HepG2 (cell line): ENCODE results near the gene SRRM3. TPM values are rescaled to one million over a fixed set of nuclear protein-coding genes. Genes with fewer than 3 reads are reported as not detected.

ENCODE experiments used
- ATAC-seq: fragments of 200-7000 bp; cut with Tn5 transposase; 3 replicates; pipeline ENCODE4 v1.9.1; 2020; ENCODE audit warnings: mild to moderate bottlenecking, moderate library complexity
- BruUV-seq: library from RNA; stranded (reverse); fragments of 400-500 nt; replicated peaks from 2 replicates; lab custom pipeline; 2021; lab: Mats Ljungman, UMichigan
- CTCF ChIA-PET: fragments of 300-600 bp; formaldehyde crosslinking; extraction: SDS; loops from one replicate; lab custom pipeline; 2021; ENCODE audit warnings: low total read pairs, inconsistent platforms, low intra/inter-chr PET ratio; lab: Yijun Ruan, JAX
- POLR2A ChIA-PET: fragments of 350-600 bp; sonication (Branson Sonifier 250); formaldehyde crosslinking; loops from one replicate; lab custom pipeline; 2020; ENCODE audit warnings: antibody characterized with exemption, inconsistent platforms; lab: Yijun Ruan, JAX
- DNase-seq: peaks from one replicate; pipeline ENCODE4 v3.0.0-alpha.2; 2015; ENCODE audit warnings: low spot score
- FAIRE-seq: peaks from 3 replicates; lab custom pipeline; 2011; peaks lifted over from hg19 to GRCh38; lab: Jason Lieb, UNC
- H2AFZ ChIP-seq: one replicate; pipeline ENCODE4 v1.6.1; 2011; ENCODE audit warnings: low read length, inconsistent platforms
- H3K27ac ChIP-seq: fragments of 300-600 bp; 3 replicates; pipeline ENCODE4 v1.8.0; 2011; ENCODE audit warnings: mixed run types, mild to moderate bottlenecking, mixed read lengths, low read length, inconsistent platforms; ENCODE audit not compliant: insufficient read depth; ENCODE audit errors: extremely low read length
- H3K27me3 ChIP-seq, 2 experiments: fragments of 200-600 bp in 1 of 2; 2 replicates in 1 of 2; 3 replicates in 1 of 2; pipeline versions ENCODE4 v1.6.0 to v1.8.0; 2011; ENCODE audit warnings: low read length in 2 of 2, mild to moderate bottlenecking in 2 of 2, moderate library complexity in 2 of 2, inconsistent platforms in 1 of 2; ENCODE audit not compliant: insufficient read depth in 2 of 2, control insufficient read depth in 1 of 2
- H3K36me3 ChIP-seq, 2 experiments: fragments of 200-600 bp in 1 of 2; replicated peaks in 1 of 2; 2 replicates in 1 of 2; 3 replicates in 1 of 2; pipeline versions ENCODE4 v1.5.1 to v1.8.0; 2011; ENCODE audit warnings: low read length in 2 of 2, inconsistent platforms in 1 of 2; ENCODE audit not compliant: insufficient read depth in 2 of 2, control insufficient read depth in 1 of 2
- H3K4me1 ChIP-seq: 2 replicates; pipeline ENCODE4 v1.5.1; 2012; ENCODE audit warnings: low read length, inconsistent platforms; ENCODE audit not compliant: insufficient read depth
- H3K4me2 ChIP-seq: 2 replicates; pipeline ENCODE4 v1.6.0; 2011; ENCODE audit warnings: low read depth, low read length, inconsistent platforms
- H3K4me3 ChIP-seq, 3 experiments: fragments of 200-600 bp in 1 of 3; sonication (generic), shearing (Covaris generic) in 1 of 3; replicated peaks in 1 of 3; 2 replicates each; pipeline ENCODE4 v1.5.1; 2011 to 2016; ENCODE audit warnings: low read length in 3 of 3, inconsistent platforms in 2 of 3, low read depth in 2 of 3, mild to moderate bottlenecking in 2 of 3, control low read depth in 1 of 3, mixed read lengths in 1 of 3; ENCODE audit not compliant: insufficient read depth in 1 of 3
- H3K79me2 ChIP-seq: one replicate; pipeline ENCODE4 v1.6.1; 2011; ENCODE audit warnings: low read length, inconsistent platforms; ENCODE audit not compliant: insufficient read depth
- H3K9ac ChIP-seq: 2 replicates; pipeline ENCODE4 v1.6.0; 2011; ENCODE audit warnings: mild to moderate bottlenecking, low read depth, low read length, inconsistent platforms; ENCODE audit not compliant: insufficient read depth
- H3K9me3 ChIP-seq: 2 replicates; pipeline ENCODE4 v1.5.1; 2012; ENCODE audit warnings: mild to moderate bottlenecking, low read length
- H4K20me1 ChIP-seq: 2 replicates; pipeline ENCODE4 v1.6.0; 2011; ENCODE audit warnings: inconsistent platforms, mild to moderate bottlenecking, low read length, moderate library complexity; ENCODE audit not compliant: insufficient read depth
- CERS6 ChIP-seq: sonication (generic); formaldehyde crosslinking; IDR thresholded peaks from 2 replicates; pipeline ENCODE4 v1.5.0; 2020; ENCODE audit warnings: missing genetic modification reagents
- GFI1 ChIP-seq: sonication (generic); formaldehyde crosslinking; IDR thresholded peaks from 2 replicates; pipeline ENCODE4 v1.5.0; 2020; ENCODE audit warnings: missing genetic modification reagents, mild to moderate bottlenecking, borderline replicate concordance
- MEIS2 ChIP-seq: sonication (generic); formaldehyde crosslinking; IDR thresholded peaks from 2 replicates; pipeline ENCODE4 v1.9.0; 2021; ENCODE audit warnings: mild to moderate bottlenecking, missing genetic modification reagents
- POLR2A ChIP-seq, 2 experiments: IDR thresholded peaks; 2 replicates each; pipeline ENCODE4 v1.6.1; 2011; ENCODE audit warnings: low read depth in 2 of 2, low read length in 2 of 2, mild to moderate bottlenecking in 1 of 2, moderate library complexity in 1 of 2; ENCODE audit not compliant: insufficient read depth in 1 of 2
- POLR2AphosphoS5 ChIP-seq: IDR thresholded peaks from 2 replicates; pipeline ENCODE4 v1.6.1; 2012; ENCODE audit warnings: low read depth, low read length
- POLR2G ChIP-seq: fragments of 200-400 bp; formaldehyde crosslinking; IDR thresholded peaks from 2 replicates; pipeline ENCODE4 v1.6.1; 2018; ENCODE audit warnings: mild to moderate bottlenecking, low read depth, low read length, moderate library complexity
- SP1 ChIP-seq, 2 experiments: fragments of 450-650 bp in 1 of 2; sonication (generic) in 1 of 2; formaldehyde crosslinking in 1 of 2; IDR thresholded peaks; 2 replicates each; pipeline versions ENCODE4 v1.4.0 to v1.6.1; 2016 to 2020; ENCODE audit warnings: missing genetic modification reagents in 1 of 2
- SP5 ChIP-seq: IDR thresholded peaks from 2 replicates; pipeline ENCODE4 v1.6.1; 2016; ENCODE audit warnings: low read depth, borderline replicate concordance
- STAT5B ChIP-seq: sonication (generic); formaldehyde crosslinking; IDR thresholded peaks from 2 replicates; pipeline ENCODE4 v1.4.0; 2020; ENCODE audit warnings: missing genetic modification reagents
- ZNF3 ChIP-seq: IDR thresholded peaks from 2 replicates; pipeline ENCODE4 v1.7.0; 2017; ENCODE audit warnings: inconsistent platforms
- ZNF687 ChIP-seq: sonication (generic); formaldehyde crosslinking; IDR thresholded peaks from 2 replicates; pipeline ENCODE4 v1.5.1; 2020; ENCODE audit warnings: mild to moderate bottlenecking, missing genetic modification reagents, moderate library complexity
- ZSCAN29 ChIP-seq: sonication (generic); formaldehyde crosslinking; conservative IDR thresholded peaks from 2 replicates; pipeline ENCODE4 v1.4.0; 2020; ENCODE audit warnings: mild to moderate bottlenecking, missing genetic modification reagents
- WGBS: methylation state at CpG from one replicate; pipeline ENCODE4 v1.1.6; 2017; ENCODE audit warnings: low lambda C conversion rate; 5-methylcytosine and 5-hydroxymethylcytosine counted together
- in situ Hi-C: cut with HindIII; loops from 2 replicates; pipeline ENCODE4 v1.10.0; 2017; ENCODE audit warnings: low pct_unique_long_range_greater_than_20kb; ENCODE audit not compliant: extremely low pct_ligation_motif_present
- intact Hi-C: fragments of 100-400 bp; cut with micrococcal nuclease; formaldehyde crosslinking; loops from one replicate; pipeline ENCODE4 v1.10.0; 2022; ENCODE audit not compliant: unreplicated experiment
- polyA plus RNA-seq, 8 experiments: library from polyadenylated mRNA; depleted of rRNA in 3 of 8; stranded (reverse) in 7 of 8; unstranded in 1 of 8; fragments of >200 nt; fragmentation: Illumina TruSeq in 4 of 8; extraction: Trizol in 4 of 8; gene quantifications; 2 replicates each; pipeline versions ENCODE4 v1.2.1 to v1.2.3, GENCODE V29; 2011 to 2016; ENCODE audit warnings: low read depth in 4 of 8, missing spikeins in 1 of 8, mixed read lengths in 1 of 8; ENCODE audit not compliant: insufficient read depth in 1 of 8
- total RNA-seq, 5 experiments: library from RNA; depleted of rRNA; stranded (reverse); fragments of >200 nt; fragmentation: Illumina TruSeq; extraction: Trizol; gene quantifications; 2 replicates each; pipeline ENCODE4 v1.2.3, GENCODE V29; 2016; ENCODE audit warnings: low read depth in 1 of 5
- TF ChIP-seq, protein P1 (sequence below): sonication (generic); formaldehyde crosslinking; IDR thresholded peaks from 2 replicates; pipeline ENCODE4 v1.4.0; 2020; ENCODE audit warnings: missing genetic modification reagents
- TF ChIP-seq, protein P2 (sequence below): sonication (generic); formaldehyde crosslinking; IDR thresholded peaks from 2 replicates; pipeline ENCODE4 v1.5.0; 2020; ENCODE audit warnings: mild to moderate bottlenecking, missing genetic modification reagents

The SRRM3 gene
- total and polyA plus RNA-seq, 2 of the 13 experiments (the other 11 are each of a cell fraction or from before 2014, with no cell fraction given) = 0.13 to 0.54 TPM

GRCh38 chr7:76260171-76260703 is 58.5 kb downstream of the SRRM3 start:
- ChIA-PET CTCF (interaction anchor here (1.4 to 5.3 kb wide), 2 partner anchors 54 to 82 kb away, joined by 3 to 63 read pairs; no protein-coding TSS in a partner anchor), POLR2A (interaction anchor here (0.6 to 1.4 kb wide), 15 partner anchors 9 to 1732 kb away, joined by 3 to 11 read pairs (median 4); no protein-coding TSS in a partner anchor)
- in situ Hi-C loops (loop anchor here (5.0 kb wide), 2 partner anchors 33 to 83 kb away; no protein-coding TSS in a partner anchor), intact Hi-C loops (no loop called here)
- DNase-seq (peak; percentile 74), ATAC-seq (peak; percentile 73), FAIRE-seq (no peak)
- Histone ChIP-seq H3K27me3 (no peaks in the 10 kb centered on the region; a peak in 1 of 5 replicates), H3K79me2 (no peaks in the 10 kb centered on the region), H3K4me1 (peaks cover 44% of the 10 kb centered on the region), H2AFZ (no peak overlapping the region), H4K20me1 (no peaks in the 10 kb centered on the region), H3K4me2 (peak overlapping the region; percentile 94), H3K27ac (no peak overlapping the region), H3K9ac (no peak overlapping the region), H3K4me3 (peak overlapping the region; percentile 26 to 78 (median 66); a peak in 4 of 6 replicates), H3K36me3 (no peaks in the 10 kb centered on the region), H3K9me3 (no peaks in the 10 kb centered on the region)
- 1% methylated on average over 21 of the region's 28 CpGs for WGBS
- BruUV-seq = no TSS peak
- TF ChIP-seq, protein P1, sequence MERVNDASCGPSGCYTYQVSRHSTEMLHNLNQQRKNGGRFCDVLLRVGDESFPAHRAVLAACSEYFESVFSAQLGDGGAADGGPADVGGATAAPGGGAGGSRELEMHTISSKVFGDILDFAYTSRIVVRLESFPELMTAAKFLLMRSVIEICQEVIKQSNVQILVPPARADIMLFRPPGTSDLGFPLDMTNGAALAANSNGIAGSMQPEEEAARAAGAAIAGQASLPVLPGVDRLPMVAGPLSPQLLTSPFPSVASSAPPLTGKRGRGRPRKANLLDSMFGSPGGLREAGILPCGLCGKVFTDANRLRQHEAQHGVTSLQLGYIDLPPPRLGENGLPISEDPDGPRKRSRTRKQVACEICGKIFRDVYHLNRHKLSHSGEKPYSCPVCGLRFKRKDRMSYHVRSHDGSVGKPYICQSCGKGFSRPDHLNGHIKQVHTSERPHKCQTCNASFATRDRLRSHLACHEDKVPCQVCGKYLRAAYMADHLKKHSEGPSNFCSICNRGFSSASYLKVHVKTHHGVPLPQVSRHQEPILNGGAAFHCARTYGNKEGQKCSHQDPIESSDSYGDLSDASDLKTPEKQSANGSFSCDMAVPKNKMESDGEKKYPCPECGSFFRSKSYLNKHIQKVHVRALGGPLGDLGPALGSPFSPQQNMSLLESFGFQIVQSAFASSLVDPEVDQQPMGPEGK = peak; percentile 83
- peak in 1 of 2 experiments; percentile 61; a peak in 1 of 4 replicates for TF ChIP-seq POLR2A (IDR thresholded peaks at IDR 0.05; ENCODE audit: insufficient read depth in 1 of 2, low read depth in 2 of 2, low read length in 2 of 2)
- 0 out of 2 replicates have a peak, but pooled peaks have one; percentile 14 for TF ChIP-seq SP5 (CRISPR knock-in tag)
- TF ChIP-seq, protein P2, sequence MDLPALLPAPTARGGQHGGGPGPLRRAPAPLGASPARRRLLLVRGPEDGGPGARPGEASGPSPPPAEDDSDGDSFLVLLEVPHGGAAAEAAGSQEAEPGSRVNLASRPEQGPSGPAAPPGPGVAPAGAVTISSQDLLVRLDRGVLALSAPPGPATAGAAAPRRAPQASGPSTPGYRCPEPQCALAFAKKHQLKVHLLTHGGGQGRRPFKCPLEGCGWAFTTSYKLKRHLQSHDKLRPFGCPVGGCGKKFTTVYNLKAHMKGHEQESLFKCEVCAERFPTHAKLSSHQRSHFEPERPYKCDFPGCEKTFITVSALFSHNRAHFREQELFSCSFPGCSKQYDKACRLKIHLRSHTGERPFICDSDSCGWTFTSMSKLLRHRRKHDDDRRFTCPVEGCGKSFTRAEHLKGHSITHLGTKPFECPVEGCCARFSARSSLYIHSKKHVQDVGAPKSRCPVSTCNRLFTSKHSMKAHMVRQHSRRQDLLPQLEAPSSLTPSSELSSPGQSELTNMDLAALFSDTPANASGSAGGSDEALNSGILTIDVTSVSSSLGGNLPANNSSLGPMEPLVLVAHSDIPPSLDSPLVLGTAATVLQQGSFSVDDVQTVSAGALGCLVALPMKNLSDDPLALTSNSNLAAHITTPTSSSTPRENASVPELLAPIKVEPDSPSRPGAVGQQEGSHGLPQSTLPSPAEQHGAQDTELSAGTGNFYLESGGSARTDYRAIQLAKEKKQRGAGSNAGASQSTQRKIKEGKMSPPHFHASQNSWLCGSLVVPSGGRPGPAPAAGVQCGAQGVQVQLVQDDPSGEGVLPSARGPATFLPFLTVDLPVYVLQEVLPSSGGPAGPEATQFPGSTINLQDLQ (CRISPR knock-in tag) = no peak
- 0 out of 2 replicates have a peak, but pooled peaks have one; percentile 20 for TF ChIP-seq GFI1 (CRISPR knock-in tag)
- peak; percentile 32; the same call in 1 of the 2 replicates for TF ChIP-seq POLR2G
- peak; percentile 36; the same call in 1 of the 2 replicates for TF ChIP-seq ZNF687
- 0 out of 2 replicates have a peak, but pooled peaks have one; percentile 27 for TF ChIP-seq POLR2AphosphoS5
- TF ChIP-seq ZNF3 (CRISPR knock-in tag) = no peak
- no peak for TF ChIP-seq SP1 (IDR thresholded peaks at IDR 0.05)
- TF ChIP-seq SP1 (CRISPR knock-in tag; IDR thresholded peaks at IDR 0.05) = peak; percentile 50
- TF ChIP-seq ZSCAN29 (CRISPR knock-in tag) = no peak
- TF ChIP-seq STAT5B (CRISPR knock-in tag) = no peak
- 0 out of 2 replicates have a peak, but pooled peaks have one; percentile 4 for TF ChIP-seq MEIS2 (CRISPR knock-in tag)
- no peak for TF ChIP-seq CERS6 (CRISPR knock-in tag)
